ENCODE results near the gene C8G.

- TF ChIP-seq, protein P1, sequence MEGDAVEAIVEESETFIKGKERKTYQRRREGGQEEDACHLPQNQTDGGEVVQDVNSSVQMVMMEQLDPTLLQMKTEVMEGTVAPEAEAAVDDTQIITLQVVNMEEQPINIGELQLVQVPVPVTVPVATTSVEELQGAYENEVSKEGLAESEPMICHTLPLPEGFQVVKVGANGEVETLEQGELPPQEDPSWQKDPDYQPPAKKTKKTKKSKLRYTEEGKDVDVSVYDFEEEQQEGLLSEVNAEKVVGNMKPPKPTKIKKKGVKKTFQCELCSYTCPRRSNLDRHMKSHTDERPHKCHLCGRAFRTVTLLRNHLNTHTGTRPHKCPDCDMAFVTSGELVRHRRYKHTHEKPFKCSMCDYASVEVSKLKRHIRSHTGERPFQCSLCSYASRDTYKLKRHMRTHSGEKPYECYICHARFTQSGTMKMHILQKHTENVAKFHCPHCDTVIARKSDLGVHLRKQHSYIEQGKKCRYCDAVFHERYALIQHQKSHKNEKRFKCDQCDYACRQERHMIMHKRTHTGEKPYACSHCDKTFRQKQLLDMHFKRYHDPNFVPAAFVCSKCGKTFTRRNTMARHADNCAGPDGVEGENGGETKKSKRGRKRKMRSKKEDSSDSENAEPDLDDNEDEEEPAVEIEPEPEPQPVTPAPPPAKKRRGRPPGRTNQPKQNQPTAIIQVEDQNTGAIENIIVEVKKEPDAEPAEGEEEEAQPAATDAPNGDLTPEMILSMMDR (conservative IDR thresholded peaks at IDR 0.05 in 1 of 2, IDR thresholded peaks at IDR 0.05 in 1 of 2; ENCODE audit: extremely low read depth in 1 of 2, insufficient read depth in 1 of 2, low read depth in 1 of 2, low read length in 2 of 2) = no peak
- TF ChIP-seq EZH2 (IDR thresholded peaks at IDR 0.05; ENCODE audit: borderline replicate concordance, low read length) = no peak
Measured at GRCh38 chr9:136969774-136970173, 24.7 kb downstream of the C8G start.
